HG03196 (cell line): ENCODE measurements around the gene DHRS7B.
"Not testable (repeated sequence)": the region's sequence is repeated elsewhere in the genome, so short reads cannot be mapped to it uniquely, and the experiment has no call there.

Source experiments
- ATAC-seq: cut with Tn5 transposase; IDR thresholded peaks from one replicate; pipeline ENCODE4 v1.9.1; 2021; ENCODE audit not compliant: unreplicated experiment

The DHRS7B gene, protein sequence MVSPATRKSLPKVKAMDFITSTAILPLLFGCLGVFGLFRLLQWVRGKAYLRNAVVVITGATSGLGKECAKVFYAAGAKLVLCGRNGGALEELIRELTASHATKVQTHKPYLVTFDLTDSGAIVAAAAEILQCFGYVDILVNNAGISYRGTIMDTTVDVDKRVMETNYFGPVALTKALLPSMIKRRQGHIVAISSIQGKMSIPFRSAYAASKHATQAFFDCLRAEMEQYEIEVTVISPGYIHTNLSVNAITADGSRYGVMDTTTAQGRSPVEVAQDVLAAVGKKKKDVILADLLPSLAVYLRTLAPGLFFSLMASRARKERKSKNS

GRCh38 chr17:21126645-21127508 is at the start of gene DHRS7B:
Gene DHRS7B, plus strand, starts transcription at chr17:21126964. Its CDS starts 8 bp downstream, at chr17:21126972.
- ATAC-seq: peak; percentile 94

DNA sequence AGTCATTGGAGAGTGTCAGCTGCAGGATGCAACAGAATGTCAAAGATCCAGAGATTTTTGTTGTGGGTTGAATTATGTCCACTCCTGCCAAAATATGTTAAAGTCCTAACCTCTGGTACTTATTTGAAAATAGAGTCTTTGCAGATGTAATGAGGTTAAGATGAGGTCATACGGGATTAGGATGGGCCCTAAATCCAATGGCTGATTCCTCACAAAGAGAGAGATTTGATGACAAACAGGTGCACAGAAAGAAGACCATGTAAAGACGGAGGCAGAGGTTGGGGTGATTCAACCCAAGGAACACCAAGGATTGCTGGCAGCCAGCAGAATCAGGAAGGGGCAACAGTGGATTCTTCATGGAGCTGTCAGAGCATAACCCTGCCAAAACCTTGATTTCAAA is 49.5 kb upstream of the DHRS7B start:
- ATAC-seq: no peak

DNA sequence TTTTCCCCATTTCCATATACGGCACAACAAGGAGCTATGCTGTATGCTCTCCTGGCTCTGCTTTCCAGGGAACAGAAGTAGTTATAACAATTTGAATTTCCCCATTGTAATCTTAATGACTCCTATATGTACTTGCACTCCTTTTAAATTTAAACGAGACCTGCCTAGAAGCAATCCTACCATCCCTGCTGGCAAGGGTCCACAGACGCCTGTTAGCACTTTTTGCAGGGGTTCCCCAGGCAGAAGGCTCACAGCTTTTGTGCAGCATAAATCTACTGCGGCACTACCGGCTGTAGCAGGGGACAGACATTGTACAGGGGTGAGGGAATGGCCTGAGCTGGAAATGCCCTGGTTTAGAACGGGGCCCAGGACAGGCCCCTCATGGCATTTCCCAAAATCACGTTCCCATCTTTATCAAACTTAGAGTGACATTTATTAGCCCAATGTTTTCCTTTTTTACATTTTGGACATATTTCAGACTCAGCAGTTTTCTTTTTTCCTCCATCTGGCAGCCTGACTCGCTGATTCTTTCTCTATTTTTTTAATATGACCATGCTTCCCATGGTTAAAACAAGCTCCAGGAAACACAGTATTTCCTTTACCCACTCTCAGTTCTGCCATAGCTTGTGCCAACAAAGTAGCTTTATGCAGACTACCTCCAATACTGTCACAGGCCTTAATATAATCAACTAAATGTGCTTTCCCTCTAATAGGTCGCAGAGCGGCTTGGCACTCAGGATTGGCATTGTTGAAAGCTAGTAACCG is 48.6 kb upstream of the DHRS7B start:
- ATAC-seq: no peak

DNA sequence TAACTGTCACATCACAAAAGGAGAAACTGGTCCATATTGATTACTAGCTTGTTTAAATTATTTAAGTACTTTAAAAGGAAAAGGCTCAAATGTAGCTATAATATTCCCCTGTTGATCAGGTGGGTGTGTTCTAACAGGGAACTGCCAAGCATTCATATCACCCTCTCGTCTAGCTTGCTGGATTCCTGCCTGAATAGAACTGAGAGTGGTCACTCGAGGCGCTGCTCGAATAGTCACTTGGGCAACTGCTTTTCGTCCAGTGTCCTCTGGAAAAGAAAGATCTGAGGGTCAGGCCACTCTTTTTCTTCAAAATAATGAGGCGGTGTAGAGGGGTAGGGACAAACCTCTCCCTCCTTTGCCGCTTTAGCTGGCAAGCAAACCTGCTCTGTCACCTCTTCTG is 47.6 kb upstream of the DHRS7B start:
- no peak for ATAC-seq

DNA sequence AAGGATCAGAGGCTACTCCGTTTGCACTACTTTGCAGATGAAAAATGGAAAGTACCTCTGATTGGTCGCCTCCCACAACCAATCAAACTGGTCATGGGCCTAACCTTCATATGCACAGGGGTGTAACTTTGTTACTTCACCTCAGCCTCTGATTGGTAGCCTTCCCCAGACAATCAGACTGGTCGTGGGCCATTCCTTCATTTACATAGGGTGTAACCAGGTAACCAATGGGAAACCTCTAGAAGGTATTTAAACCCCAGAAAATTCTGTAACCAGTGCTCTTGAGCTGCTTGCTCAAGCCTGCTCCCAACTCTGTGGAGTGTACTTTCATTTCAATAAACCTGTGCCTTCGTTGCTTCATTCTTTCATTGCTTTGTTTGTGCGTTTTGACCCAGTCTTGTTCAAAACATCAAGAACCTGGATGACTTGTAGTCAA is 44.7 kb upstream of the DHRS7B start:
- no peak for ATAC-seq

DNA sequence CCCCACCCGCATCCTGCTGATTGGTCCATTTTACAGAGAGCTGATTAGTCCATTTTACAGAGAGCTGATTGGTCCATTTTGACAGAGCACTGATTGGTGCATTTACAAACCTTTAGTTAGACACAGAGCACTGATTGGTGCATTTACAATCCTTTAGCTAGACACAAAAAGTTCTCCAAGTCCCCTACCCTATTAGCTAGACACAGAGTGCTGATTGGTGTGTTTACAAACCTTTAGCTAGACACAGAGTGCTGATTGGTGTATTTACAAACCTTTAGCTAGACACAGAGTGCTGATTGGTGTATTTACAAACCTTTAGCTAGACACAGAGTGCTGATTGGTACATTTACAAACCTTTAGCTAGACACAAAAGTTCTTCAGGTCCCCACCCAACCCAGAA is 41.5 kb upstream of the DHRS7B start:
- ATAC-seq: not testable (repeated sequence)

GRCh38 chr17:21085707-21086106 is 41.1 kb upstream of the DHRS7B start:
- ATAC-seq: no peak

- no peak for ATAC-seq
These were observed 37.6 kb upstream of the DHRS7B start for GRCh38 chr17:21089145-21089544.

GRCh38 chr17:21089933-21090901 is 36.5 kb upstream of the DHRS7B start:
- ATAC-seq: no peak

- ATAC-seq: no peak
These were observed 35.7 kb upstream of the DHRS7B start for GRCh38 chr17:21090902-21091618.

DNA sequence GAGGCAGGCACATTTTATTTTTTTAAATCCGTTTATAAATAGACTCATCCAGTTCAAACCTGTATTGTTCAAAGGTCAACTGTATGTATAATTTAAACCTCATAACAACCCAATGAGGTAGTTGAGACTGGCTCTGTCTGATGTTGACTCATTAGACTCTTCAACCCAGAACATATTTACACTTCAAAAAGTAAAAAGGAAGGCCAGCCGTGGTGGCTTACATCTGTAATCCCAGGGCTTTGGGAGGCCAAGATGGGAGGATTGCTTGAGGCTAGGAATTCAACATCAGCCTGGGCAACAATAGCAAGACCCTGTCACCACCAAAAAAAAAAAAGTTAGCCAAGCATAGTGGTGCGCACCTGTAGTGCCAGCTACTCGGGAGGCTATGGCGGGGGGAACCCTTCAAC is 32.5 kb upstream of the DHRS7B start:
- no peak for ATAC-seq

DNA sequence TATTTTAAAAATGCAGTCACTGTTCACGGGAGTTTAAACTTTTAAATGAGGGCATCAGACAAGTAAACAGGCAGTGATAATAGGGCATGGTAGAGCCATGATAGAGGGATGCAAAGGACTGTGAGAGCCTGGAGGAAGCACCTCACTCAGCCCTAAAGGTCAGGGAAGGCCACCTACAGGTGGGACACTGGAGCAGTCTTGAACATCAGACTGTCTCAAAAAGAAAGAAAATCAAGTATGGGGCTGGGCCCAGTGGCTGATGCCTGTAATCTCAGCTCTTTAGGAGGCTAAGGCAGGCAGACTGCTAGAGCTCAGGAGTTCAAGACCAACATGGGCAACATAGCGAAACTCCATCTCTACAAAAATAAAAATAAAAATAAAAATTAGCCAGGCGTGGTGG is 31.0 kb upstream of the DHRS7B start:
- no peak for ATAC-seq

DNA sequence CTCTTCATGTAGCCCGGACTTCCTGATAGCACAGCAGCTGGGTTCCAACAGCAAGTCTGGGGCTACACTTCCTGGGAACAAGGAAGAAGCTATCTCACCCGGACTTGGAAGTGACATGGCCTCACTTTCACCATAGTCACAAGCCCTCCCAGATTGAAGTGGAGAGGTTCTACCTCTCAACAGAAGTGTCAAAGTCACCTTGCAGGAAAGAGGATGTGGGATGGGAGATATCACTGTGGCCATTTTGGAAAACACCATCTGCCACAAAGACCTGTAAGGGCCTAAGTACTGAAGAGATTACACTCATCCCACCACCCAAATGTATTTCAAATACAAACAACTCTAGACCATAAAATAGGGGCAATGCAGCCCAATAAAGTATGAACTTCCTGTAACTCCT is 29.9 kb upstream of the DHRS7B start:
- no peak for ATAC-seq

DNA sequence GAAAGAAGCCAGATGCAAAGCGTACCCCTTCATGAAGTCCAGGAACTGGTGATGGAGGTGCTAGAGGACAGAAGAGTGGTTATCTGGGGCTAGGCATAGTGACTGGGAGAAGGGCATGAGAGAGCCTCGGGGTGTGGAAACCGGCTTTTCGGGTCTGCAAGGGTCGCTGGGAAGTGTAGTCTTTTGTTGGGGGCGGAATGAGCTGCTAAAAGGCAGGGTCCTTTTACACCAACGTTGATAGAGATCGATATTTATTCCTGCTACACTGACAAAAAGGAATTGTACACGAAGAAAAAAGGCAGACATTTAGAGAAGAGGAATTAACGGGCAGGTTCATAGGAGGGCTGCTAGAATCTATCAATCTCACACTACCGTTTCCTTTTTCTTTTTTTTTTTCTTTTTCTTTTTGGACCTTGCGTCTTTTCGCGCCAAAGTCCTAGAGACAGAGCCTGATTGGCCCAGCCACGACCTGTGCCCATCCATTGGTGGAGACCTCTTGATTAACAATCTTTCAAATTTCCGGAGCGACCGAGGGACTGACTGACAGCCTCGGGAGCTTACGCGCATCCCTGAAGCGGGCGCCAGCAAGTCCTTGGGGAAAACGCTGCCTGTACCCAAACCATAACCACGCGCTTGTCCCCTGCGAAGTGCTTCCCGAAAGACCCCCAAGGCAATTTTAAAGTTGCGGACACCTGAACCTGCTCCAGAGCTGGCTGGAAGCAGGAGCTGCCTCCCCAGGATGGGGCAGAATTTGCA is 27.7 kb upstream of the DHRS7B start:
- peak; percentile 93 for ATAC-seq

DNA sequence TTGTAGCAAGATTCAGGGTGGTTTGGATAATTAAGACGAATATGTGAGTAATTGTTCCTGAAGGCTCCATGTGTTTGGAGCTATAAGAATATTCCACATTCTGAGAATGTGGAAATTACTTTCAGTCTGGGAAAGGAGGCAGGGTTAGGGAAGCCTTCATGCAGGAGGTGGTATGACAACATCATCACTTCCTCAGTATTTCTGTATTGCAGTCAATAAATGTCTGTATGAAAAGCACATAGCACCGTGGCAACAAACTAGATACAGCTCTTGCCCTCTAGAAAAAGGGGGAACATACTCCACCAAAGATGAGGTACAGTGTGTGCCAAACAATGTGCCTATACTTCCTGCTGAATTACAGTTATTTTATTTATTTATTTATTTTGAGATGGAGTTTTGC is 26.1 kb upstream of the DHRS7B start:
- ATAC-seq: no peak

DNA sequence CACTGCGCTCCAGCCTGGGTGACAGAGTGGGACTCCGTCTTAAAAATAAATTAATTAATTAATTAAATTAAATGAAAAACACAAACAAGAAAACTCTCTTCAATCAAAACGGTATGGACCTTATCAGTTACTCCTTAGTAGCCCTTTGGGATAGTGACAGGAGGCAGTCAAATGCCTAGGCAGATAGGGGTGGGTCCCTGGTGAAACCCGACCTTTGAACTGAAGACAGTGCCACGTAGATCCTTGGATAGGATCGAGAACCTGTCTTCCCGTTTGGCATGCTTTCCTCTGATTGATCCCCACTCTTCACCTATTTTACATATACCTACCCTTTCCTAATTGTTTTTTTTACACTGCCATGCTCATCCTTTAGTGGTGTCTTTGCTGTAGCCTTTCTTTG is 22.2 kb upstream of the DHRS7B start:
- ATAC-seq: no peak

GRCh38 chr17:21105064-21105894 is 21.5 kb upstream of the DHRS7B start:
- no peak for ATAC-seq

DNA sequence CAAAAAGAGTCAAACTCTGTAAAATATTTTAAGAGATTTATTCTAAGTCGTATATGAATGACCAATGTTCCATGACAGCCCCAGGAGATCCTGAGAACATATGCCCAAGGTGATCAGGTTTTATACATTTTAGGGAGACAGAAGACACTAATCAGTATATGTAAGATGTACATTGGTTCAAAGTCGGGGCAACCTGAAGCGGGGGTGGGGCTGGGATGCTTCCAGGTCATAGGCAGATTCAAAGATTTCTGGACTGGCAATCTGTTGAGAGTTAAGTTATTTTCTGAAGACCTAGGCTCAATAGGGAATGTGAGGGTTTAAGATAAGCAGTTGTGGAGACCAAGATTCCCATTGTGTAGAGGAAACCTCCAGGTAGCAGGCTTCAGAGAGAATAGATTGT is 20.4 kb upstream of the DHRS7B start:
- ATAC-seq: no peak
